ENCODE data around the gene MAU2. TPM values are rescaled to one million over a fixed set of nuclear protein-coding genes. Genes with fewer than 3 reads are reported as not detected.
"Not testable (repeated sequence)": the region's sequence is repeated elsewhere in the genome, so short reads cannot be mapped to it uniquely, and the experiment has no call there.

Gene MAU2
- total RNA-seq, 2 experiments from 2014 or later, result 68.8 to 76.9 TPM

DNA sequence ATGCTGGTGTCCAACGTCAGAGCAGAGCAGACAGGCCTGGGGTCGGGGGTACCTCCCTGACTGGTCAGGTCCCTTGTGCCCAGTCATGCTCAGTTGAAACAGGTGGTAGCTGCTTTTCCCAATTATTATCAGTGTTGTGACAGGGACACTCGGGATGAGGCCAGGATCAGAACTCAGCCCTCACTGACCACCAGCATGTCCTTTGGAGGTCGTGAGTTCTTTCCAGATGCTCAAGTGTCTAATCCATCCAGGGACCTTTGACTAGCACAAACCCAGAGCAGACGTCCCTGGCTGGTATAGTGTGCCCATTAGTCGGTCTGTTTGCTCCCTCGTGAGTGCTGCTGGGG lies 22.4 kb downstream of the MAU2 start:
- POLR2A ChIA-PET, result no interaction called here
- Mint-ChIP-seq H3K4me3 (no peak overlapping the region), H3K27ac (no peak overlapping the region), H3K27me3 (no peaks in the 10 kb centered on the region), H3K4me1 (no peaks in the 10 kb centered on the region), H3K9me3 (no peaks in the 10 kb centered on the region), H3K36me3 (ENCODE audit: low read depth) (peaks cover 48% of the 10 kb centered on the region)
- CTCF ChIA-PET, result no interaction called here
- DNase-seq, result no peak

GRCh38 chr19:19343762-19344161 lies 23.1 kb downstream of the MAU2 start:
- H3K9me3 Mint-ChIP-seq, result no peaks in the 10 kb centered on the region
- CTCF ChIA-PET, result no interaction called here
- H3K27me3 Mint-ChIP-seq, result no peaks in the 10 kb centered on the region
- H3K4me1 Mint-ChIP-seq, result no peaks in the 10 kb centered on the region
- peaks cover 42% of the 10 kb centered on the region for H3K36me3 Mint-ChIP-seq (ENCODE audit: low read depth)
- H3K4me3 Mint-ChIP-seq, result no peak overlapping the region
- H3K27ac Mint-ChIP-seq, result no peak overlapping the region
- no peak for DNase-seq
- POLR2A ChIA-PET, result no interaction called here

DNA sequence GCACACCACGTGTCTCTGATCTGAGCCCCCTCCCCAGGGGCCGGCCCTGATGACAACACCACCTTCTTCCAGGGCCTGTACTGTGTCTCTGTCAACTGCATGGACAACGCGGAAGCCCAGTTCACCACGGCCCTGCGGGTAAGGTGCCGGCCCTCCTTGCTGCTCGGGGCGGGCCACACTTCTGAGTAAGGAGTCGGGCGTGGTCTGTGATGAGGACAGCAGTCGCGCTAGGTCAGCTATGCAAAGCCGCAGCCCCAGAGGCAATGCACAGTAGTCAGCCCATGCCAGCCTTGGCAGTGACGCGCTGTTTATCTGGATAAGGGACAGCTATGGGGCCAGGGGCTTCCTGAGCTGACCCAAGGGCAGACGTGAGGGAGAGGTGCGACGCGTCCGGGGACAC lies 24.6 kb downstream of the MAU2 start:
- no peak overlapping the region for H3K27ac Mint-ChIP-seq

DNA sequence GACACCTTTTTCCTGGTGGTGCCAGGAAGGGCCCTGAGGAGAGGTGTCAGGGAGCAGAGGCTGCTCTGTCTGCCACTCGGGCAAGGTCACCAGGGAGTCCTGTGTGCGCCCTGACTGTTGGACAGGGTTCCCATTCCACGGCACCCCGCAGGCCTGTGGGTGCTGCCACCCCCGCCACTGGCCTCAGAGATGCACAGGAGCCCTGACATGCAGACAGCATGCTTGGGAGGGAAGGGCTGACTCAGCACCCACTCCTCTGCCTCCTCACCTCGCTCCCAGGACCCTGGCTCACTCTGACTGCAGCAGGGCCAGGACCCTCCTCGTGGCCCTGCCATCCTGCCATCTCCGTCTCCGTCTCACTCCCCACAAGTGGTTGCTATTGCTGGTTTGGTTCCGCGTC lies 25.3 kb downstream of the MAU2 start:
- no peak overlapping the region for H3K27ac Mint-ChIP-seq
- H3K4me1 Mint-ChIP-seq, result no peaks in the 10 kb centered on the region
- DNase-seq, result no peak
- no peaks in the 10 kb centered on the region for H3K9me3 Mint-ChIP-seq
- H3K36me3 Mint-ChIP-seq (ENCODE audit: low read depth), result peaks cover 43% of the 10 kb centered on the region
- H3K4me3 Mint-ChIP-seq, result no peak overlapping the region
- ChIA-PET CTCF (interaction anchor here (1.2 kb wide), 1 partner anchor 19 kb away, joined by 5 read pairs; no protein-coding TSS in a partner anchor), POLR2A (no interaction called here)
- H3K27me3 Mint-ChIP-seq, result no peaks in the 10 kb centered on the region

More for the DNA sequence above, 24.6 kb downstream of the MAU2 start:
- ChIA-PET CTCF (no interaction called here), POLR2A (no interaction called here)
- Mint-ChIP-seq H3K9me3 (no peaks in the 10 kb centered on the region), H3K4me1 (no peaks in the 10 kb centered on the region), H3K36me3 (ENCODE audit: low read depth) (peaks cover 46% of the 10 kb centered on the region), H3K4me3 (no peak overlapping the region), H3K27me3 (no peaks in the 10 kb centered on the region)
- no peak for DNase-seq

- ChIA-PET CTCF (interaction anchor here (1.2 kb wide), 1 partner anchor 18 kb away, joined by 5 read pairs; no protein-coding TSS in a partner anchor), POLR2A (no interaction called here)
- H3K36me3 Mint-ChIP-seq (ENCODE audit: low read depth), result peaks cover 43% of the 10 kb centered on the region
- H3K27me3 Mint-ChIP-seq, result no peaks in the 10 kb centered on the region
- H3K4me3 Mint-ChIP-seq, result no peak overlapping the region
- DNase-seq, result no peak
- H3K27ac Mint-ChIP-seq, result no peak overlapping the region
- H3K4me1 Mint-ChIP-seq, result no peaks in the 10 kb centered on the region
- H3K9me3 Mint-ChIP-seq, result no peaks in the 10 kb centered on the region
Observed at GRCh38 chr19:19347401-19348110, 26.9 kb downstream of the MAU2 start.

DNA sequence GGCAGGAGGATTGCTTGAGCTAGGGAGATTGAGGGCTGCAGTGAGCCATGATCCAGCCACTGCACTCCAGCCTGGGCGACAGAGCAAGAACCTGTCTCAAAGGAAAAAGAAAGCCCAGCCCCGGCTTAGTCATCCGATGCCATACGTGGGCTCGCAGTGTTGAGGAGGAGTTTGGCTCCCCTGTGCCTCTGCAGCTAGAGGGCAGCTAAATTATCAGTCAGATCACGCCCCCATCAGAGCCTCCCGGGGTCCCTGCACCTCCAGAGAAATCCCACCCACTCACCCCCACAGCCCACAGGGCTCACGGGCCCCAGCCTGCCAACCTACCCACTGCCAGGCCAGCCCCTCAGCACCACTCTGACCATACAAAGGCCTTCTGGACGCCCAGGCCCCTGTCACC lies 27.6 kb downstream of the MAU2 start:
- Mint-ChIP-seq H3K36me3 (ENCODE audit: low read depth) (peaks cover 41% of the 10 kb centered on the region), H3K9me3 (no peaks in the 10 kb centered on the region), H3K27ac (no peak overlapping the region), H3K27me3 (no peaks in the 10 kb centered on the region), H3K4me3 (no peak overlapping the region), H3K4me1 (no peaks in the 10 kb centered on the region)
- POLR2A ChIA-PET, result no interaction called here
- CTCF ChIA-PET, result no interaction called here
- DNase-seq, result no peak

DNA sequence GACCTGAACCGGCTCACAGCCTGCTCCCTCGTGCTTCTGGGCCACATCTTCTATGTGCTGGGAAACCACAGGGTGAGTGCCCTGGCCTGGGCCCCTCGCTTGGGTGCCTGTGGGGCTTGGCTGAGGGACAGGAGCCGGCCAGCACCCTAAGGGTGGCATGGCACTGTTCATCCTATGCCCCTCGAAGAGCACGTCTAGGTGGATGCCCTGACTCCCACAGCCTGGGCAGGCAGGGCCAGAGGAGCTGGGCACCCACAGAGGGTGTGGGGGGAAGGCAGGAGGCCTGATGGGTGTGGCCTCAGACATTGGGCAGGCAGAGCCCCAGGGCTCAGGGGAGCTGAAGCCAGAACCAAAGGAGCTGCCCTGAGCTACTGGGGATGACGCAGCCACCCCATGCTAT lies 28.7 kb downstream of the MAU2 start:
- Mint-ChIP-seq H3K36me3 (ENCODE audit: low read depth) (peaks cover 42% of the 10 kb centered on the region), H3K9me3 (no peaks in the 10 kb centered on the region), H3K4me1 (no peaks in the 10 kb centered on the region), H3K4me3 (no peak overlapping the region), H3K27me3 (no peaks in the 10 kb centered on the region), H3K27ac (no peak overlapping the region)
- no peak for DNase-seq
- ChIA-PET CTCF (no interaction called here), POLR2A (no interaction called here)

- H3K27me3 Mint-ChIP-seq, H3K9me3 Mint-ChIP-seq, DNase-seq, H3K4me1 Mint-ChIP-seq, H3K27ac Mint-ChIP-seq, POLR2A ChIA-PET, H3K4me3 Mint-ChIP-seq: not testable (repeated sequence)
- CTCF ChIA-PET, result interaction anchor here (0.7 kb wide), 1 partner anchor 14 kb away, joined by 3 read pairs; no protein-coding TSS in a partner anchor
- H3K36me3 Mint-ChIP-seq (ENCODE audit: low read depth), result peaks cover 36% of the 10 kb centered on the region
Observed at GRCh38 chr19:19350756-19351155, 30.1 kb downstream of the MAU2 start.

DNA sequence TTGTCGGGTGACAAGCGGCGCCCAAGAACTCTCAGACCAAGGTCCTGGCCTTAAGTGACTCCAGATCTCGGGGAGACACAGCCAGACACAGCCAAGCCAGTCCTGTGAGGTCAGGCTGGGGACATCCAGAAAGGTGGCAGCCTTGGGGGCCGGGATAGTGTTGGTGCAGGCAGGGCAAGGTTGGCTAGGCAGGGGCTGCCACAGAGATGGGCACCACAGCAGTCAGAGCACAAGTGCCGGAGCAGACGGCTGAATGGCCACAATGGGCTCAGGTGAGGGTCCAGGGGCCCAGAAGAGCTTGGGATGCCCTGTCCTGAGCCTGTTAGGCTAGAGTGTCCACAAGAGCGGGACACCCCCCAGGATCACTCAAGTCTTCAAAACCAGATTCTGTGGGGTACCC lies 32.2 kb downstream of the MAU2 start:
- H3K4me1 Mint-ChIP-seq, result peaks cover 4% of the 10 kb centered on the region
- H3K27me3 Mint-ChIP-seq, result no peaks in the 10 kb centered on the region
- H3K36me3 Mint-ChIP-seq (ENCODE audit: low read depth), result peaks cover 28% of the 10 kb centered on the region
- H3K4me3 Mint-ChIP-seq, result no peak overlapping the region
- POLR2A ChIA-PET, result interaction anchor here (1.0 to 1.5 kb wide), 2 partner anchors 11 to 163 kb away, joined by 3 read pairs; partner anchors contain the start of gene NDUFA13
- no peak for DNase-seq
- no peak overlapping the region for H3K27ac Mint-ChIP-seq
- no peaks in the 10 kb centered on the region for H3K9me3 Mint-ChIP-seq
- CTCF ChIA-PET, result no interaction called here

GRCh38 chr19:19354007-19354406 lies 33.4 kb downstream of the MAU2 start:
- H3K36me3 Mint-ChIP-seq (ENCODE audit: low read depth), result peaks cover 29% of the 10 kb centered on the region
- no peaks in the 10 kb centered on the region for H3K9me3 Mint-ChIP-seq
- no peak overlapping the region for H3K4me3 Mint-ChIP-seq
- ChIA-PET POLR2A (interaction anchor here (1.0 kb wide), 1 partner anchor 11 kb away, joined by 4 read pairs; no protein-coding TSS in a partner anchor), CTCF (interaction anchor here (0.5 kb wide), 1 partner anchor 72 kb away, joined by 3 read pairs; no protein-coding TSS in a partner anchor)
- peaks cover 13% of the 10 kb centered on the region for H3K4me1 Mint-ChIP-seq
- no peak overlapping the region for H3K27ac Mint-ChIP-seq
- DNase-seq, result no peak
- no peaks in the 10 kb centered on the region for H3K27me3 Mint-ChIP-seq

GRCh38 chr19:19354932-19355331 lies 34.3 kb downstream of the MAU2 start:
- ChIA-PET CTCF (no interaction called here), POLR2A (no interaction called here)
- no peak overlapping the region for H3K27ac Mint-ChIP-seq

GRCh38 chr19:19355606-19356139 lies 35.0 kb downstream of the MAU2 start:
- Mint-ChIP-seq H3K27me3 (no peaks in the 10 kb centered on the region), H3K9me3 (no peaks in the 10 kb centered on the region), H3K27ac (no peak overlapping the region), H3K4me1 (peaks cover 15% of the 10 kb centered on the region), H3K4me3 (no peak overlapping the region), H3K36me3 (ENCODE audit: low read depth) (peaks cover 26% of the 10 kb centered on the region)
- no peak for DNase-seq
- POLR2A ChIA-PET, result no interaction called here
- CTCF ChIA-PET, result no interaction called here

More at GRCh38 chr19:19354932-19355331, 34.3 kb downstream of the MAU2 start:
- Mint-ChIP-seq H3K27me3 (no peaks in the 10 kb centered on the region), H3K36me3 (ENCODE audit: low read depth) (peaks cover 26% of the 10 kb centered on the region), H3K4me3 (no peak overlapping the region), H3K4me1 (peaks cover 15% of the 10 kb centered on the region), H3K9me3 (no peaks in the 10 kb centered on the region)
- DNase-seq, result no peak

GRCh38 chr19:19356500-19356899 lies 35.9 kb downstream of the MAU2 start:
- ChIA-PET CTCF (no interaction called here), POLR2A (interaction anchor here (1.1 kb wide), 1 partner anchor 133 kb away, joined by 3 read pairs; no protein-coding TSS in a partner anchor)
- Mint-ChIP-seq H3K4me3 (no peak overlapping the region), H3K36me3 (ENCODE audit: low read depth) (peaks cover 26% of the 10 kb centered on the region), H3K9me3 (no peaks in the 10 kb centered on the region), H3K27ac (no peak overlapping the region), H3K4me1 (peaks cover 21% of the 10 kb centered on the region), H3K27me3 (no peaks in the 10 kb centered on the region)
- no peak for DNase-seq

Data from activated CD4-positive, alpha-beta memory T cell treated with anti-CD3 and anti-CD28 coated beads, Interleukin-2, amount 10 ng/mL, durations not matched to agents 7 days and 5 days (primary cell).